CD4-positive, alpha-beta memory T cell (primary cell): ENCODE results near the gene SPG11. TPM values are rescaled to one million over a fixed set of nuclear protein-coding genes. Genes with fewer than 3 reads are reported as not detected.

Experiments
- CTCF ChIA-PET: fragments of 350-600 bp; sonication (Branson Sonifier 250); formaldehyde crosslinking; loops from one replicate; lab custom pipeline; 2021; ENCODE audit warnings: inconsistent platforms; ENCODE audit not compliant: partially characterized antibody; lab: Charles Lee
- POLR2A ChIA-PET: fragments of 350-600 bp; sonication (Branson Sonifier 250); formaldehyde crosslinking; loops from one replicate; lab custom pipeline; 2021; ENCODE audit not compliant: partially characterized antibody; lab: Charles Lee
- DNase-seq, 5 donors: peaks; one replicate each; pipeline versions ENCODE4 v3.0.0 to v3.0.0-alpha.2; 2020 to 2022; ENCODE audit warnings: mixed read lengths in 1 of 5
- H3K27ac ChIP-seq: one replicate; pipeline ENCODE4 v1.7.0; 2013; ENCODE audit warnings: low read depth, low read length
- H3K27me3 ChIP-seq: 2 replicates; pipeline ENCODE4 v1.7.0; 2013; ENCODE audit warnings: mild to moderate bottlenecking, low read length, moderate library complexity; ENCODE audit not compliant: insufficient read depth
- H3K36me3 ChIP-seq: 2 replicates; pipeline ENCODE4 v1.7.0; 2013; ENCODE audit warnings: mild to moderate bottlenecking, low read length, moderate library complexity; ENCODE audit not compliant: insufficient read depth
- H3K4me1 ChIP-seq: 2 replicates; pipeline ENCODE4 v1.7.0; 2013; ENCODE audit warnings: mild to moderate bottlenecking, low read length, moderate library complexity; ENCODE audit not compliant: insufficient read depth
- H3K4me3 ChIP-seq, 2 donors: one replicate each; pipeline ENCODE4 v1.7.0; 2013; ENCODE audit warnings: low read length in 2 of 2, mild to moderate bottlenecking in 1 of 2
- H3K9me3 ChIP-seq, 2 donors: one replicate each; pipeline ENCODE4 v1.7.0; 2013; ENCODE audit warnings: low read length in 2 of 2, control low read depth in 1 of 2; ENCODE audit not compliant: control insufficient read depth in 1 of 2
- H3K27ac Mint-ChIP-seq, 7 donors: one replicate each; pipeline ENCODE4 v1.8.0; 2020 to 2021; ENCODE audit warnings: mixed read lengths in 7 of 7, mild to moderate bottlenecking in 6 of 7, inconsistent platforms in 3 of 7, moderate library complexity in 3 of 7
- H3K27me3 Mint-ChIP-seq, 2 donors: one replicate each; pipeline ENCODE4 v1.8.0; 2020 to 2021; ENCODE audit warnings: mixed read lengths in 2 of 2
- H3K36me3 Mint-ChIP-seq, 2 donors: one replicate each; pipeline ENCODE4 v1.8.0; 2020 to 2021; ENCODE audit warnings: mixed read lengths in 2 of 2, inconsistent platforms in 1 of 2, mild to moderate bottlenecking in 1 of 2
- H3K4me1 Mint-ChIP-seq, 4 donors: one replicate each; pipeline ENCODE4 v1.8.0; 2020 to 2021; ENCODE audit warnings: mixed read lengths in 4 of 4, mild to moderate bottlenecking in 1 of 4
- H3K4me3 Mint-ChIP-seq, 8 donors: one replicate each; pipeline ENCODE4 v1.8.0; 2020 to 2021; ENCODE audit warnings: mixed read lengths in 8 of 8, mild to moderate bottlenecking in 7 of 8, moderate library complexity in 6 of 8, inconsistent platforms in 3 of 8
- H3K9me3 Mint-ChIP-seq, 8 donors: one replicate each; pipeline ENCODE4 v1.8.0; 2020 to 2021; ENCODE audit warnings: mixed read lengths in 8 of 8, mild to moderate bottlenecking in 5 of 8, inconsistent platforms in 3 of 8, moderate library complexity in 1 of 8
- intact Hi-C: fragments of 100-400 bp; cut with micrococcal nuclease; formaldehyde crosslinking; loops from one replicate; pipeline ENCODE4 v1.15.1; 2023
- polyA plus RNA-seq, 2 donors: library from polyadenylated mRNA; unstranded; fragments of 300-500 nt; fragmentation: Illumina TruSeq; gene quantifications; one replicate each; pipeline ENCODE4 v1.2.3, GENCODE V29; 2021
- total RNA-seq, 2 experiments: library from RNA; stranded (reverse); gene quantifications; one replicate each; pipeline ENCODE4 v1.2.3, GENCODE V29; 2021

The SPG11 gene
- 100 to 1,000 TPM; 112 to 121 TPM for total RNA-seq
- 10 to 100 TPM; 12.2 to 26.8 TPM for polyA plus RNA-seq

GRCh38 chr15:44663410-44664308 lies at the start of gene SPG11:
Gene SPG11, minus strand, starts transcription at chr15:44663662. Its CDS starts 15 bp downstream, at chr15:44663647.
- peaks cover 12 to 23% of the 10 kb centered on the region in 2 donors for H3K36me3 Mint-ChIP-seq
- POLR2A ChIA-PET, result interaction anchor here (0.6 to 51.9 kb wide), 29 partner anchors 7 to 535 kb away, joined by 3 to 5737 read pairs (median 4); partner anchors contain the start of genes B2M, EIF3J, PATL2 and TRIM69
- H3K4me3 Mint-ChIP-seq, result peak within 1 kb of the TSS; percentile 94 to 99 (median 98)
- no peaks in the 10 kb centered on the region for H3K9me3 Mint-ChIP-seq
- peaks cover 47 to 75% (median 58%) of the 10 kb centered on the region in 4 donors for H3K4me1 Mint-ChIP-seq
- peaks cover 69% of the 10 kb centered on the region for H3K4me1 ChIP-seq
- CTCF ChIA-PET, result interaction anchor here (0.6 to 12.5 kb wide), 26 partner anchors 10 to 129 kb away, joined by 3 to 821 read pairs (median 6); partner anchors contain the start of genes B2M, PATL2 and TRIM69
- peaks cover 3% of the 10 kb centered on the region for H3K36me3 ChIP-seq
- no peaks in the 10 kb centered on the region for H3K27me3 Mint-ChIP-seq
- DNase-seq, result peak; percentile 93 to 97 (median 94)
- peak within 1 kb of the TSS; percentile 96 for H3K27ac ChIP-seq
- intact Hi-C loops, result loop anchor here (1.0 to 5.0 kb wide), 8 partner anchors 13 to 126 kb away; partner anchors contain the start of genes B2M, EIF3J and PATL2
- no peaks in the 10 kb centered on the region for H3K27me3 ChIP-seq
- H3K4me3 ChIP-seq, result peak within 1 kb of the TSS; percentile 49 to 81
- no peaks in the 10 kb centered on the region for H3K9me3 ChIP-seq
- H3K27ac Mint-ChIP-seq, result peak within 1 kb of the TSS; percentile 93 to 100 (median 97)

GRCh38 chr15:44712346-44713005 lies 49.0 kb upstream of the SPG11 start:
- Histone ChIP-seq H3K27ac (peak overlapping the region; percentile 99), H3K4me1 (peaks cover 48% of the 10 kb centered on the region), H3K9me3 (no peaks in the 10 kb centered on the region), H3K4me3 (peak overlapping the region; percentile 94), H3K36me3 (peaks cover 51% of the 10 kb centered on the region), H3K27me3 (no peaks in the 10 kb centered on the region)
- Mint-ChIP-seq H3K4me1 (peaks cover 41 to 84% (median 54%) of the 10 kb centered on the region in 4 donors), H3K36me3 (peaks cover 72 to 73% of the 10 kb centered on the region in 2 donors), H3K27me3 (no peaks in the 10 kb centered on the region), H3K27ac (peak overlapping the region; percentile 100), H3K4me3 (peak overlapping the region; percentile 90 to 100 (median 99)), H3K9me3 (peaks cover 0 to 17% (median 0%) of the 10 kb centered on the region in 8 donors)
- DNase-seq, result peak; percentile 81 to 88 (median 84)
- ChIA-PET CTCF (interaction anchor here (0.8 to 33.6 kb wide), 10 partner anchors 20 to 134 kb away, joined by 3 to 821 read pairs (median 9); partner anchors contain the start of genes SPG11 and TRIM69), POLR2A (interaction anchor here (1.1 to 39.7 kb wide), 18 partner anchors 9 to 133 kb away, joined by 3 to 5737 read pairs (median 6); partner anchors contain the start of genes SPG11 and TRIM69)
- intact Hi-C loops, result loop anchor here (1.0 kb wide), 1 partner anchor 14 kb away; no protein-coding TSS in a partner anchor

GRCh38 chr15:44711743-44712345 lies 48.4 kb upstream of the SPG11 start:
- H3K4me1 Mint-ChIP-seq, result peaks cover 36 to 78% (median 52%) of the 10 kb centered on the region in 4 donors
- H3K36me3 Mint-ChIP-seq, result peaks cover 66 to 67% of the 10 kb centered on the region in 2 donors
- peak in 4 of 5 donors; percentile 66 to 71 (median 68) for DNase-seq
- H3K27me3 Mint-ChIP-seq, result no peaks in the 10 kb centered on the region
- Histone ChIP-seq H3K4me3 (peak overlapping the region; percentile 94), H3K4me1 (peaks cover 41% of the 10 kb centered on the region), H3K36me3 (peaks cover 45% of the 10 kb centered on the region), H3K27me3 (no peaks in the 10 kb centered on the region), H3K9me3 (no peaks in the 10 kb centered on the region), H3K27ac (peak overlapping the region; percentile 99)
- H3K27ac Mint-ChIP-seq, result peak overlapping the region; percentile 100
- intact Hi-C loops, result loop anchor here (1.0 to 2.0 kb wide), 6 partner anchors 7 to 49 kb away; partner anchors contain the start of genes SPG11 and TRIM69
- H3K4me3 Mint-ChIP-seq, result peak overlapping the region; percentile 90 to 100 (median 99)
- CTCF ChIA-PET, result interaction anchor here (1.3 to 33.6 kb wide), 10 partner anchors 13 to 134 kb away, joined by 4 to 821 read pairs (median 15); partner anchors contain the start of genes SPG11 and TRIM69
- POLR2A ChIA-PET, result interaction anchor here (0.8 to 39.7 kb wide), 32 partner anchors 14 to 879 kb away, joined by 3 to 5737 read pairs (median 5); partner anchors contain the start of genes CTDSPL2, EIF3J, GOLM2 and SORD
- H3K9me3 Mint-ChIP-seq, result peaks cover 0 to 17% (median 0%) of the 10 kb centered on the region in 8 donors

- peaks cover 38% of the 10 kb centered on the region for H3K36me3 ChIP-seq
- ChIA-PET CTCF (interaction anchor here (0.6 to 33.6 kb wide), 16 partner anchors 8 to 143 kb away, joined by 3 to 821 read pairs (median 8); partner anchors contain the start of genes SPG11 and TRIM69), POLR2A (interaction anchor here (0.6 to 39.7 kb wide), 34 partner anchors 13 to 878 kb away, joined by 3 to 5737 read pairs (median 5); partner anchors contain the start of genes CTDSPL2, EIF3J, GOLM2 and SORD)
- peaks cover 35% of the 10 kb centered on the region for H3K4me1 ChIP-seq
- peak within 1 kb of the TSS; percentile 90 to 100 (median 99) for H3K4me3 Mint-ChIP-seq
- intact Hi-C loops, result loop anchor here (1.0 to 2.0 kb wide), 5 partner anchors 8 to 48 kb away; partner anchors contain the start of genes SPG11 and TRIM69
- peak; percentile 96 to 98 (median 97) for DNase-seq
- no peaks in the 10 kb centered on the region for H3K27me3 Mint-ChIP-seq
- H3K4me1 Mint-ChIP-seq, result peaks cover 31 to 71% (median 47%) of the 10 kb centered on the region in 4 donors
- H3K27ac ChIP-seq, result peak within 1 kb of the TSS; percentile 99
- H3K27me3 ChIP-seq, result no peaks in the 10 kb centered on the region
- peaks cover 0 to 17% (median 0%) of the 10 kb centered on the region in 8 donors for H3K9me3 Mint-ChIP-seq
- H3K4me3 ChIP-seq, result peak within 1 kb of the TSS; percentile 94
- H3K9me3 ChIP-seq, result no peaks in the 10 kb centered on the region
- peaks cover 59 to 62% of the 10 kb centered on the region in 2 donors for H3K36me3 Mint-ChIP-seq
- peak within 1 kb of the TSS; percentile 100 for H3K27ac Mint-ChIP-seq
Measured at GRCh38 chr15:44711096-44711742, 47.8 kb upstream of the SPG11 start, which contains the start of the genes B2M and PATL2. Gene B2M, plus strand, starts transcription at chr15:44711517. Its CDS starts 30 bp downstream, at chr15:44711547. Gene PATL2, minus strand, starts transcription at chr15:44711323. Its CDS starts 34,833 bp downstream, at chr15:44676490.

GRCh38 chr15:44710236-44711095 lies 47.0 kb upstream of the SPG11 start:
- Mint-ChIP-seq H3K4me3 (peak overlapping the region; percentile 90 to 100 (median 99)), H3K36me3 (peaks cover 52 to 58% of the 10 kb centered on the region in 2 donors), H3K9me3 (peaks cover 0 to 17% (median under 1%) of the 10 kb centered on the region in 8 donors), H3K27me3 (no peaks in the 10 kb centered on the region), H3K27ac (peak overlapping the region; percentile 100), H3K4me1 (peaks cover 24 to 64% (median 40%) of the 10 kb centered on the region in 4 donors)
- CTCF ChIA-PET, result interaction anchor here (0.6 to 33.6 kb wide), 18 partner anchors 8 to 157 kb away, joined by 3 to 821 read pairs (median 6); partner anchors contain the start of genes SPG11 and TRIM69
- Histone ChIP-seq H3K9me3 (no peaks in the 10 kb centered on the region), H3K4me3 (peak overlapping the region; percentile 79 to 94), H3K4me1 (peaks cover 28% of the 10 kb centered on the region), H3K27ac (peak overlapping the region; percentile 99), H3K27me3 (no peaks in the 10 kb centered on the region), H3K36me3 (peaks cover 31% of the 10 kb centered on the region)
- DNase-seq, result peak; percentile 41 to 59 (median 51)
- POLR2A ChIA-PET, result interaction anchor here (0.6 to 39.7 kb wide), 33 partner anchors 13 to 877 kb away, joined by 3 to 5737 read pairs (median 5); partner anchors contain the start of genes CTDSPL2, EIF3J, GOLM2 and SORD
- intact Hi-C loops, result loop anchor here (1.0 to 2.0 kb wide), 6 partner anchors 9 to 47 kb away; partner anchors contain the start of genes SPG11 and TRIM69
